GM12878 (cell line): ENCODE results near the gene HSF5. TPM values are rescaled to one million over a fixed set of nuclear protein-coding genes. Genes with fewer than 3 reads are reported as not detected.

ENCODE experiments used
- ATF7 ChIP-seq: fragments of 450-650 bp; IDR thresholded peaks from 2 replicates; pipeline ENCODE4 v1.6.1; 2016; ENCODE audit warnings: low read depth, mild to moderate bottlenecking
- BCL11A ChIP-seq: IDR thresholded peaks from 2 replicates; pipeline ENCODE4 v1.6.1; 2011; ENCODE audit warnings: low read depth, low read length
- CBX5 ChIP-seq: sonication (generic); IDR thresholded peaks from 2 replicates; pipeline ENCODE4 v1.6.1; 2016; ENCODE audit warnings: low read depth, moderate library complexity, mild to moderate bottlenecking, inconsistent platforms
- CEBPB ChIP-seq, 2 experiments: fragments of 150-350 bp in 1 of 2; IDR thresholded peaks; 2 replicates each; pipeline ENCODE4 v1.6.1; 2012 to 2014; ENCODE audit warnings: low read depth in 2 of 2, low read length in 2 of 2, borderline replicate concordance in 1 of 2, inconsistent platforms in 1 of 2
- CREM ChIP-seq: IDR thresholded peaks from 2 replicates; pipeline ENCODE4 v1.6.1; 2014; ENCODE audit warnings: antibody characterized with exemption, low read depth
- EP300 ChIP-seq, 2 experiments: fragments of 150-350 bp in 1 of 2; IDR thresholded peaks; 2 replicates each; pipeline ENCODE4 v1.6.1; 2011 to 2012; ENCODE audit warnings: low read depth in 2 of 2, low read length in 2 of 2, borderline replicate concordance in 1 of 2, improper control_type of control experiment in 1 of 2, inconsistent platforms in 1 of 2; ENCODE audit not compliant: control insufficient read depth in 1 of 2
- HCFC1 ChIP-seq: fragments of 150-350 bp; IDR thresholded peaks from 2 replicates; pipeline ENCODE4 v1.6.1; 2014; ENCODE audit warnings: low read length
- IKZF1 ChIP-seq: fragments of 450-650 bp; conservative IDR thresholded peaks from 2 replicates; pipeline ENCODE4 v1.6.1; 2017; ENCODE audit warnings: antibody characterized with exemption, mild to moderate bottlenecking
- IKZF2 ChIP-seq, 2 experiments: fragments of 450-650 bp; IDR thresholded peaks; 2 replicates each; pipeline ENCODE4 v1.6.1; 2017; ENCODE audit warnings: mild to moderate bottlenecking in 2 of 2, moderate library complexity in 2 of 2
- IRF3 ChIP-seq: fragments of 450-650 bp; IDR thresholded peaks from 2 replicates; pipeline ENCODE4 v1.6.1; 2014; ENCODE audit warnings: mild to moderate bottlenecking
- KDM1A ChIP-seq: fragments of 200-600 bp; sonication (generic); IDR thresholded peaks from 2 replicates; pipeline ENCODE4 v1.6.1; 2016; ENCODE audit warnings: borderline replicate concordance
- NFXL1 ChIP-seq: fragments of 450-650 bp; IDR thresholded peaks from 2 replicates; pipeline ENCODE4 v1.6.1; 2017; ENCODE audit warnings: antibody characterized with exemption, mild to moderate bottlenecking, borderline replicate concordance
- RAD51 ChIP-seq: fragments of 450-650 bp; IDR thresholded peaks from 2 replicates; pipeline ENCODE4 v1.6.1; 2016; ENCODE audit warnings: moderate library complexity, mild to moderate bottlenecking, inconsistent platforms
- SUPT20H ChIP-seq: IDR thresholded peaks from 2 replicates; pipeline ENCODE4 v1.6.1; 2011; ENCODE audit warnings: low read depth, mild to moderate bottlenecking, low read length, moderate library complexity, borderline replicate concordance; ENCODE audit not compliant: control insufficient read depth
- TCF12 ChIP-seq: IDR thresholded peaks from 2 replicates; pipeline ENCODE4 v1.6.1; 2011; ENCODE audit warnings: low read depth, mild to moderate bottlenecking, low read length
- TCF7 ChIP-seq: IDR thresholded peaks from 2 replicates; pipeline ENCODE4 v1.6.1; 2014; ENCODE audit warnings: antibody characterized with exemption, borderline replicate concordance
- YBX1 ChIP-seq: fragments of 450-650 bp; IDR thresholded peaks from 2 replicates; pipeline ENCODE4 v1.6.1; 2016; ENCODE audit warnings: antibody characterized with exemption
- ZNF687 ChIP-seq: fragments of 450-650 bp; IDR thresholded peaks from 2 replicates; pipeline ENCODE4 v1.6.1; 2017; ENCODE audit warnings: mild to moderate bottlenecking, moderate library complexity
- polyA plus RNA-seq, 11 experiments: library from polyadenylated mRNA; depleted of rRNA in 4 of 11; unstranded in 6 of 11; stranded (reverse) in 5 of 11; fragments of >200 nt; fragmentation: Nextera tagmentation in 4 of 11; fragmentation: Illumina TruSeq in 1 of 11; extraction: Ambion mirVana in 4 of 11; extraction: Trizol in 1 of 11; gene quantifications; 1 replicate in 1 of 11; 2 replicates in 10 of 11; pipeline versions ENCODE4 v1.2.1 to v1.2.3, GENCODE V29; 2011 to 2016; ENCODE audit warnings: inconsistent platforms in 2 of 11, missing spikeins in 2 of 11, low read depth in 1 of 11
- total RNA-seq, 4 experiments: library from RNA; depleted of rRNA in 3 of 4; stranded (reverse); fragments of >200 nt in 3 of 4; fragmentation: Illumina TruSeq in 1 of 4; extraction: Trizol in 1 of 4; gene quantifications; 2 replicates each; pipeline versions ENCODE4 v1.2.1 to v1.2.3, GENCODE V29; 2013 to 2021
- TF ChIP-seq, protein P1 (sequence below): fragments of 450-650 bp; IDR thresholded peaks from 2 replicates; pipeline ENCODE4 v1.6.1; 2018; ENCODE audit warnings: borderline replicate concordance, mild to moderate bottlenecking; ENCODE audit not compliant: partially characterized antibody
- TF ChIP-seq, protein P2 (sequence below): fragments of 450-650 bp; IDR thresholded peaks from 2 replicates; pipeline ENCODE4 v1.6.1; 2017; ENCODE audit warnings: antibody characterized with exemption, mild to moderate bottlenecking, moderate library complexity

The HSF5 gene
- total and polyA plus RNA-seq, 10 of the 15 experiments (the other 5 are each of a cell fraction or from before 2014, with no cell fraction given) = 0.02 to 0.18 (median 0.06) TPM; not detected in 4

DNA sequence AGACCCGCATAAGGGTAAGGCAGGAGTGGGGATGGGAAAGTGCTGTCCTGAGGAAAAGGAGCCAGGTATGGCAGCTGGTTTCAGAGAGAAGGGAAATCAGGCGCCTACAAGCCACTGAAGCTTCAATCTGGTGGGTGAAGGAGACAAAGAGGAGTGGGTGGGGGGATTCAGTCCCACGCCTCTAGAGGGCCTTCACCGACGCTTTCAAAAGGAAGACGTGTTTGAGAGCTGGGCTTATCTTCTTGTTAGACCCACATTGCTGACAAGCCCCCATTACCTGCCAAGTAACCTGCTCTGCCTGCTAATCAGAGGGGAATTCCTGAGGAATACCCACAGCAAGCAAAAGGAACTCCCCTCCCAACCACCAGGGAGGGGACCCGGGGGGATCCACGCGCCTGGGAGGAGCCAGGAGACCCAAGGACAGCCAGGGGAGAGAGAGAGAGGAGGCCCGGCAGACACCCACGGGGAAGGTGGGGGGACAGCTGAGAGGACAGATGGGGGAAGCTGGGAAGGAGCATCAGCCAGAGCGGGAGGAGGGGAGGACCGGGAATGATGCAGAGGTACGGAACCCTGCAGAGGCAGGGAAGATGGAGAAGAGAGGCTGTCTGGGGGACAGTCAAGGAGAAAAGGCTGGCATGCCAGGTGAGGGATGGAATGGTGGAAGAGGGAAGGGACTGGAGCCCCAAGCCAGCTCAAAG lies 25.2 kb upstream of the HSF5 start (continued):
- TF ChIP-seq TCF7 = no peak
- TF ChIP-seq, protein P1, sequence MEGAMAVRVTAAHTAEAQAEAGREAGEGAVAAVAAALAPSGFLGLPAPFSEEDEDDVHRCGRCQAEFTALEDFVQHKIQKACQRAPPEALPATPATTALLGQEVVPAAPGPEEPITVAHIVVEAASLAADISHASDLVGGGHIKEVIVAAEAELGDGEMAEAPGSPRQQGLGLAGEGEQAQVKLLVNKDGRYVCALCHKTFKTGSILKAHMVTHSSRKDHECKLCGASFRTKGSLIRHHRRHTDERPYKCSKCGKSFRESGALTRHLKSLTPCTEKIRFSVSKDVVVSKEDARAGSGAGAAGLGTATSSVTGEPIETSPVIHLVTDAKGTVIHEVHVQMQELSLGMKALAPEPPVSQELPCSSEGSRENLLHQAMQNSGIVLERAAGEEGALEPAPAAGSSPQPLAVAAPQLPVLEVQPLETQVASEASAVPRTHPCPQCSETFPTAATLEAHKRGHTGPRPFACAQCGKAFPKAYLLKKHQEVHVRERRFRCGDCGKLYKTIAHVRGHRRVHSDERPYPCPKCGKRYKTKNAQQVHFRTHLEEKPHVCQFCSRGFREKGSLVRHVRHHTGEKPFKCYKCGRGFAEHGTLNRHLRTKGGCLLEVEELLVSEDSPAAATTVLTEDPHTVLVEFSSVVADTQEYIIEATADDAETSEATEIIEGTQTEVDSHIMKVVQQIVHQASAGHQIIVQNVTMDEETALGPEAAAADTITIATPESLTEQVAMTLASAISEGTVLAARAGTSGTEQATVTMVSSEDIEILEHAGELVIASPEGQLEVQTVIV = no peak
- TF ChIP-seq TCF12 = no peak
- TF ChIP-seq, protein P2, sequence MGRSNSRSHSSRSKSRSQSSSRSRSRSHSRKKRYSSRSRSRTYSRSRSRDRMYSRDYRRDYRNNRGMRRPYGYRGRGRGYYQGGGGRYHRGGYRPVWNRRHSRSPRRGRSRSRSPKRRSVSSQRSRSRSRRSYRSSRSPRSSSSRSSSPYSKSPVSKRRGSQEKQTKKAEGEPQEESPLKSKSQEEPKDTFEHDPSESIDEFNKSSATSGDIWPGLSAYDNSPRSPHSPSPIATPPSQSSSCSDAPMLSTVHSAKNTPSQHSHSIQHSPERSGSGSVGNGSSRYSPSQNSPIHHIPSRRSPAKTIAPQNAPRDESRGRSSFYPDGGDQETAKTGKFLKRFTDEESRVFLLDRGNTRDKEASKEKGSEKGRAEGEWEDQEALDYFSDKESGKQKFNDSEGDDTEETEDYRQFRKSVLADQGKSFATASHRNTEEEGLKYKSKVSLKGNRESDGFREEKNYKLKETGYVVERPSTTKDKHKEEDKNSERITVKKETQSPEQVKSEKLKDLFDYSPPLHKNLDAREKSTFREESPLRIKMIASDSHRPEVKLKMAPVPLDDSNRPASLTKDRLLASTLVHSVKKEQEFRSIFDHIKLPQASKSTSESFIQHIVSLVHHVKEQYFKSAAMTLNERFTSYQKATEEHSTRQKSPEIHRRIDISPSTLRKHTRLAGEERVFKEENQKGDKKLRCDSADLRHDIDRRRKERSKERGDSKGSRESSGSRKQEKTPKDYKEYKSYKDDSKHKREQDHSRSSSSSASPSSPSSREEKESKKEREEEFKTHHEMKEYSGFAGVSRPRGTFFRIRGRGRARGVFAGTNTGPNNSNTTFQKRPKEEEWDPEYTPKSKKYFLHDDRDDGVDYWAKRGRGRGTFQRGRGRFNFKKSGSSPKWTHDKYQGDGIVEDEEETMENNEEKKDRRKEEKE = no peak
- no peak for TF ChIP-seq CBX5
- no peak for TF ChIP-seq KDM1A
- no peak for TF ChIP-seq ATF7
- TF ChIP-seq BCL11A = 0 out of 2 replicates have a peak, but pooled peaks have one; percentile 18
- TF ChIP-seq SUPT20H = no peak
- TF ChIP-seq CEBPB (IDR thresholded peaks at IDR 0.05; ENCODE audit: borderline replicate concordance in 1 of 2, low read depth in 2 of 2, low read length in 2 of 2) = no peak
- TF ChIP-seq EP300 (IDR thresholded peaks at IDR 0.05; ENCODE audit: borderline replicate concordance in 1 of 2, control insufficient read depth in 1 of 2, low read depth in 2 of 2, low read length in 2 of 2) = no peak
- no peak for TF ChIP-seq RAD51
- TF ChIP-seq YBX1 = no peak
- 0 out of 2 replicates have a peak, but pooled peaks have one; percentile 42 for TF ChIP-seq CREM
- peak in 1 of 2 experiments; percentile 28; a peak in 1 of 4 replicates for TF ChIP-seq IKZF2 (IDR thresholded peaks at IDR 0.05)
- no peak for TF ChIP-seq IRF3
- TF ChIP-seq IKZF1 = peak; percentile 61
- no peak for TF ChIP-seq NFXL1
- TF ChIP-seq ZNF687 = no peak
- TF ChIP-seq HCFC1 = no peak
